Measurements from ENCODE around the gene SFI1.
"Not testable (repeated sequence)": the region's sequence is repeated elsewhere in the genome, so short reads cannot be mapped to it uniquely, and the experiment has no call there.

GRCh38 chr22:31482470-31482869 lies 13.9 kb upstream of the SFI1 start:
- TF ChIP-seq POLR2A (IDR thresholded peaks at IDR 0.05; ENCODE audit: low read depth, low read length); CTCF (conservative IDR thresholded peaks at IDR 0.05; ENCODE audit: low read depth, low read length); RFX5 (IDR thresholded peaks at IDR 0.05; ENCODE audit: low read depth, low read length); BHLHE40 (IDR thresholded peaks at IDR 0.05; ENCODE audit: low read depth, low read length); NFE2L2 (IDR thresholded peaks at IDR 0.05; ENCODE audit: low read depth, low read length); MAFK (IDR thresholded peaks at IDR 0.05; ENCODE audit: low read depth, low read length); FOS (IDR thresholded peaks at IDR 0.05; ENCODE audit: low read depth, low read length); RAD21 (IDR thresholded peaks at IDR 0.05; ENCODE audit: low read length); RCOR1 (IDR thresholded peaks at IDR 0.05; ENCODE audit: insufficient replicate concordance, low read length); ELK1 (IDR thresholded peaks at IDR 0.05; ENCODE audit: borderline replicate concordance, low read depth, low read length); MAZ (IDR thresholded peaks at IDR 0.05; ENCODE audit: borderline replicate concordance, low read depth, low read length); SMC3 (IDR thresholded peaks at IDR 0.05; ENCODE audit: low read depth, low read length); CEBPB (IDR thresholded peaks at IDR 0.05; ENCODE audit: low read depth, low read length): not testable (repeated sequence)

Measured in IMR-90 (cell line).